ENCODE results near the gene ATP9B.

Gene ATP9B

GRCh38 chr18:79339094-79339908, 270.1 kb downstream of the ATP9B start:
- H3K4me1 ChIP-seq (ENCODE audit: control insufficient read depth, insufficient read depth, low read length), result no peaks in the 10 kb centered on the region
- TF ChIP-seq ZBTB21 (tag by site-specific recombination; IDR thresholded peaks at IDR 0.05), result no peak; the same call in 1 of the 2 replicates
- no peak for TF ChIP-seq SP7 (tag by site-specific recombination; IDR thresholded peaks at IDR 0.05)
- peak; percentile 71 for TF ChIP-seq ZNF629 (tag by site-specific recombination; IDR thresholded peaks at IDR 0.05)
- CTCF ChIA-PET, result interaction anchor here (0.9 kb wide), 1 partner anchor 1266 kb away, joined by 3 read pairs; no protein-coding TSS in a partner anchor
- H3K9me3 ChIP-seq (ENCODE audit: control insufficient read depth, insufficient read depth, low read depth, low read length), result no peaks in the 10 kb centered on the region
- H3K4me3 ChIP-seq (ENCODE audit: low read depth, low read length), result no peak overlapping the region
- no peak overlapping the region for H3K27ac ChIP-seq (ENCODE audit: extremely low read depth, low read depth, low read length)
- peaks cover 0 to 18% of the 10 kb centered on the region in 2 experiments; a peak in 1 of 3 replicates for H3K36me3 ChIP-seq (ENCODE audit: control insufficient read depth in 2 of 2, insufficient read depth in 1 of 2, low read length in 2 of 2)
- POLR2A ChIA-PET, result no interaction called here

- no peak for TF ChIP-seq BCL11A (tag by site-specific recombination; IDR thresholded peaks at IDR 0.05; ENCODE audit: low read depth)
- no peak for TF ChIP-seq ZBTB7A (tag by site-specific recombination; IDR thresholded peaks at IDR 0.05; ENCODE audit: low read depth)
- TF ChIP-seq ZNF600 (tag by site-specific recombination; IDR thresholded peaks at IDR 0.05), result peak; percentile 64
- peaks cover 0 to 42% of the 10 kb centered on the region in 2 experiments; a peak in 1 of 3 replicates for H3K36me3 ChIP-seq (ENCODE audit: control insufficient read depth in 2 of 2, insufficient read depth in 1 of 2, low read length in 2 of 2)
- no peak overlapping the region for H3K4me3 ChIP-seq (ENCODE audit: low read depth, low read length)
- no peak overlapping the region for H3K27ac ChIP-seq (ENCODE audit: extremely low read depth, low read depth, low read length)
- no peaks in the 10 kb centered on the region for H3K4me1 ChIP-seq (ENCODE audit: control insufficient read depth, insufficient read depth, low read length)
- H3K9me3 ChIP-seq (ENCODE audit: control insufficient read depth, insufficient read depth, low read depth, low read length), result no peaks in the 10 kb centered on the region
- ChIA-PET POLR2A (no interaction called here), CTCF (no interaction called here)
Measured at GRCh38 chr18:79343567-79344207, 274.5 kb downstream of the ATP9B start.

- H3K27ac ChIP-seq (ENCODE audit: extremely low read depth, low read depth, low read length), result no peak overlapping the region
- peaks cover 0 to 37% of the 10 kb centered on the region in 2 experiments; a peak in 1 of 3 replicates for H3K36me3 ChIP-seq (ENCODE audit: control insufficient read depth in 2 of 2, insufficient read depth in 1 of 2, low read length in 2 of 2)
- CTCF ChIA-PET, result no interaction called here
- no peak overlapping the region for H3K4me3 ChIP-seq (ENCODE audit: low read depth, low read length)
- H3K9me3 ChIP-seq (ENCODE audit: control insufficient read depth, insufficient read depth, low read depth, low read length), result no peaks in the 10 kb centered on the region
- POLR2A ChIA-PET, result no interaction called here
- H3K4me1 ChIP-seq (ENCODE audit: control insufficient read depth, insufficient read depth, low read length), result no peaks in the 10 kb centered on the region
- no peak for TF ChIP-seq ZNF362 (tag by site-specific recombination; IDR thresholded peaks at IDR 0.05)
- no peak for TF ChIP-seq ZNF341 (tag by site-specific recombination; IDR thresholded peaks at IDR 0.05; ENCODE audit: low read depth)
- TF ChIP-seq ZNF658 (tag by site-specific recombination; IDR thresholded peaks at IDR 0.05), result no peak
- TF ChIP-seq ZEB2 (tag by site-specific recombination; IDR thresholded peaks at IDR 0.05), result no peak
- TF ChIP-seq ZNF335 (tag by site-specific recombination; conservative IDR thresholded peaks at IDR 0.05), result no peak
- no peak for TF ChIP-seq REST (tag by site-specific recombination; IDR thresholded peaks at IDR 0.05)
- no peak for TF ChIP-seq ZNF223 (tag by site-specific recombination; IDR thresholded peaks at IDR 0.05)
- TF ChIP-seq ZFP41 (tag by site-specific recombination; IDR thresholded peaks at IDR 0.05; ENCODE audit: borderline replicate concordance), result no peak
- no peak for TF ChIP-seq ZNF140 (tag by site-specific recombination; IDR thresholded peaks at IDR 0.05)
- no peak for TF ChIP-seq BCL11A (tag by site-specific recombination; IDR thresholded peaks at IDR 0.05; ENCODE audit: low read depth)
- TF ChIP-seq ZBTB10 (tag by site-specific recombination; IDR thresholded peaks at IDR 0.05), result no peak
- no peak for TF ChIP-seq ZNF585B (tag by site-specific recombination; IDR thresholded peaks at IDR 0.05)
- no peak for TF ChIP-seq ZBTB8A (tag by site-specific recombination; IDR thresholded peaks at IDR 0.05)
- TF ChIP-seq ZNF398 (tag by site-specific recombination; IDR thresholded peaks at IDR 0.05), result no peak
- no peak for TF ChIP-seq KLF7 (tag by site-specific recombination; IDR thresholded peaks at IDR 0.05; ENCODE audit: borderline replicate concordance)
- TF ChIP-seq BCL11B (tag by site-specific recombination; IDR thresholded peaks at IDR 0.05; ENCODE audit: low read depth), result no peak
Measured at GRCh38 chr18:79344208-79344581, 275.0 kb downstream of the ATP9B start.

Measured in HEK293 (cell line).